Nephron progenitor cell (in vitro differentiated cells): ENCODE measurements around the gene MARCHF5.
A peak's percentile ranks its signal among the peaks of the same experiment; 100 is the strongest.

Experiments
- DNase-seq: peaks from one replicate; pipeline ENCODE4 v3.0.0; 2021
- H3K27ac Mint-ChIP-seq: 2 replicates; pipeline ENCODE4 v1.8.0; 2021; ENCODE audit warnings: mild to moderate bottlenecking, moderate library complexity, mixed read lengths
- H3K27me3 Mint-ChIP-seq: 2 replicates; pipeline ENCODE4 v1.8.0; 2021; ENCODE audit warnings: mild to moderate bottlenecking, low read depth, mixed read lengths; ENCODE audit not compliant: poor library complexity
- H3K36me3 Mint-ChIP-seq: 2 replicates; pipeline ENCODE4 v1.8.0; 2021; ENCODE audit warnings: low read depth, mixed read lengths
- H3K4me1 Mint-ChIP-seq: 2 replicates; pipeline ENCODE4 v1.8.0; 2021; ENCODE audit warnings: mixed read lengths
- H3K4me3 Mint-ChIP-seq: 2 replicates; pipeline ENCODE4 v1.8.0; 2021; ENCODE audit warnings: mild to moderate bottlenecking, moderate library complexity, mixed read lengths
- H3K9me3 Mint-ChIP-seq: 2 replicates; pipeline ENCODE4 v1.8.0; 2021; ENCODE audit warnings: mild to moderate bottlenecking, moderate library complexity, mixed read lengths
- CTCF ChIP-seq: fragments of 200-600 bp; sonication (generic); IDR thresholded peaks from 2 replicates; pipeline ENCODE4 v1.5.0; 2021; ENCODE audit warnings: antibody characterized with exemption

Gene MARCHF5

GRCh38 chr10:92291921-92292845, 1.2 kb downstream of the MARCHF5 start:
- no peaks in the 10 kb centered on the region for H3K27me3 Mint-ChIP-seq
- peaks cover 28% of the 10 kb centered on the region for H3K4me1 Mint-ChIP-seq
- H3K4me3 Mint-ChIP-seq: peak overlapping the region; percentile 93
- H3K36me3 Mint-ChIP-seq: peaks cover 34% of the 10 kb centered on the region
- H3K27ac Mint-ChIP-seq: peak overlapping the region; percentile 42
- DNase-seq: peak; percentile 33
- TF ChIP-seq CTCF: peak; percentile 14
- H3K9me3 Mint-ChIP-seq: no peaks in the 10 kb centered on the region

GRCh38 chr10:92298487-92298886, 7.5 kb downstream of the MARCHF5 start:
- Mint-ChIP-seq H3K4me1 (peaks cover 36% of the 10 kb centered on the region), H3K4me3 (no peak overlapping the region), H3K27me3 (no peaks in the 10 kb centered on the region)

GRCh38 chr10:92303096-92303495, 12.1 kb downstream of the MARCHF5 start:
- Mint-ChIP-seq H3K4me1 (peaks cover 41% of the 10 kb centered on the region), H3K27me3 (no peaks in the 10 kb centered on the region), H3K36me3 (peaks cover 62% of the 10 kb centered on the region), H3K27ac (no peak overlapping the region), H3K9me3 (no peaks in the 10 kb centered on the region), H3K4me3 (no peak overlapping the region)
- no peak for DNase-seq
- no peak for TF ChIP-seq CTCF

More at GRCh38 chr10:92298487-92298886, 7.5 kb downstream of the MARCHF5 start:
- H3K36me3 Mint-ChIP-seq: peaks cover 79% of the 10 kb centered on the region
- H3K9me3 Mint-ChIP-seq: no peaks in the 10 kb centered on the region
- TF ChIP-seq CTCF: no peak
- DNase-seq: no peak
- H3K27ac Mint-ChIP-seq: peak overlapping the region; percentile 20

GRCh38 chr10:92304061-92304460, 13.1 kb downstream of the MARCHF5 start:
- Mint-ChIP-seq H3K4me3 (no peak overlapping the region), H3K9me3 (no peaks in the 10 kb centered on the region), H3K36me3 (peaks cover 59% of the 10 kb centered on the region), H3K4me1 (peaks cover 31% of the 10 kb centered on the region), H3K27me3 (no peaks in the 10 kb centered on the region), H3K27ac (no peak overlapping the region)
- TF ChIP-seq CTCF: no peak
- no peak for DNase-seq

- DNase-seq: no peak
- Mint-ChIP-seq H3K4me1 (peaks cover 26% of the 10 kb centered on the region), H3K27ac (peak overlapping the region; percentile 53), H3K36me3 (peaks cover 46% of the 10 kb centered on the region), H3K27me3 (no peaks in the 10 kb centered on the region), H3K9me3 (no peaks in the 10 kb centered on the region), H3K4me3 (no peak overlapping the region)
- no peak for TF ChIP-seq CTCF
Observed at GRCh38 chr10:92305133-92306072, 14.4 kb downstream of the MARCHF5 start.
